H9 (cell line): ENCODE measurements around the gene SNRPF. TPM values are rescaled to one million over a fixed set of nuclear protein-coding genes. Genes with fewer than 3 reads are reported as not detected.

Source experiments
- DNase-seq: peaks from one replicate; pipeline ENCODE4 v3.0.0-alpha.2; 2017
- H2AFZ ChIP-seq: one replicate; pipeline ENCODE4 v1.6.1; 2013; ENCODE audit warnings: mild to moderate bottlenecking, low read length, control low read depth, moderate library complexity
- H2AK5ac ChIP-seq: 2 replicates; pipeline ENCODE4 v1.6.1; 2013; ENCODE audit warnings: low read length, control low read depth, mixed read lengths; ENCODE audit not compliant: insufficient read length
- H2BK120ac ChIP-seq: one replicate; pipeline ENCODE4 v1.6.1; 2013; ENCODE audit warnings: low read depth, mild to moderate bottlenecking, low read length, control low read depth, inconsistent platforms; ENCODE audit not compliant: poor library complexity, severe bottlenecking
- H2BK12ac ChIP-seq: 2 replicates; pipeline ENCODE4 v1.6.1; 2013; ENCODE audit warnings: low read length, control low read depth, mixed read lengths, low read depth; ENCODE audit not compliant: insufficient read length
- H2BK15ac ChIP-seq: 2 replicates; pipeline ENCODE4 v1.6.1; 2013; ENCODE audit warnings: low read depth, low read length, control low read depth
- H2BK20ac ChIP-seq: one replicate; pipeline ENCODE4 v1.6.1; 2013; ENCODE audit warnings: low read depth, mild to moderate bottlenecking, low read length, control low read depth, inconsistent platforms; ENCODE audit not compliant: poor library complexity, severe bottlenecking
- H2BK5ac ChIP-seq: 2 replicates; pipeline ENCODE4 v1.6.1; 2013; ENCODE audit warnings: low read length, control low read depth, mixed read lengths; ENCODE audit not compliant: insufficient read length
- H3K14ac ChIP-seq: 2 replicates; pipeline ENCODE4 v1.6.1; 2013; ENCODE audit warnings: low read length, control low read depth; ENCODE audit not compliant: insufficient read depth
- H3K18ac ChIP-seq: 2 replicates; pipeline ENCODE4 v1.6.1; 2013; ENCODE audit warnings: low read depth, mild to moderate bottlenecking, mixed read lengths, low read length, control low read depth; ENCODE audit not compliant: insufficient read length
- H3K23ac ChIP-seq: 2 replicates; pipeline ENCODE4 v1.6.1; 2013; ENCODE audit warnings: low read length, control low read depth, mixed read lengths, low read depth; ENCODE audit not compliant: insufficient read length
- H3K23me2 ChIP-seq: 2 replicates; pipeline ENCODE4 v1.6.1; 2013; ENCODE audit warnings: low read depth, mild to moderate bottlenecking, mixed read lengths, low read length, control low read depth; ENCODE audit not compliant: insufficient read length, poor library complexity, severe bottlenecking
- H3K27ac ChIP-seq: 2 replicates; pipeline ENCODE4 v1.5.1; 2013; ENCODE audit warnings: low read length, control low read depth, mixed read lengths, low read depth; ENCODE audit not compliant: insufficient read length
- H3K27me3 ChIP-seq: 2 replicates; pipeline ENCODE4 v1.6.1; 2013; ENCODE audit warnings: low read length, control low read depth, inconsistent platforms; ENCODE audit not compliant: insufficient read depth
- H3K4ac ChIP-seq: 2 replicates; pipeline ENCODE4 v1.6.1; 2013; ENCODE audit warnings: low read depth, mild to moderate bottlenecking, control low read depth, inconsistent platforms, low read length, moderate library complexity
- H3K4me1 ChIP-seq: 2 replicates; pipeline ENCODE4 v1.6.1; 2013; ENCODE audit warnings: low read length, control low read depth, inconsistent platforms; ENCODE audit not compliant: insufficient read depth
- H3K4me2 ChIP-seq: 2 replicates; pipeline ENCODE4 v1.6.1; 2013; ENCODE audit warnings: low read length, control low read depth, mixed read lengths; ENCODE audit not compliant: insufficient read length, insufficient read depth
- H3K56ac ChIP-seq: 2 replicates; pipeline ENCODE4 v1.6.1; 2013; ENCODE audit warnings: low read depth, mild to moderate bottlenecking, mixed read lengths, low read length, control low read depth; ENCODE audit not compliant: insufficient read length
- H3K79me1 ChIP-seq: 2 replicates; pipeline ENCODE4 v1.6.1; 2013; ENCODE audit warnings: low read depth, mild to moderate bottlenecking, moderate library complexity, low read length, control low read depth, inconsistent platforms; ENCODE audit not compliant: insufficient read depth, poor library complexity, severe bottlenecking
- H3K79me2 ChIP-seq: 2 replicates; pipeline ENCODE4 v1.6.1; 2013; ENCODE audit warnings: low read length, control low read depth, inconsistent platforms; ENCODE audit not compliant: insufficient read depth
- H3K9ac ChIP-seq: 2 replicates; pipeline ENCODE4 v1.6.1; 2013; ENCODE audit warnings: low read length, control low read depth, mixed read lengths; ENCODE audit not compliant: insufficient read length; ENCODE audit errors: extremely low read depth
- H3K9me3 ChIP-seq: one replicate; pipeline ENCODE4 v1.6.1; 2013; ENCODE audit warnings: low read depth, low read length, inconsistent platforms; ENCODE audit not compliant: control insufficient read depth
- H3T11ph ChIP-seq: one replicate; pipeline ENCODE4 v1.6.1; 2013; ENCODE audit warnings: mild to moderate bottlenecking, low read length, control low read depth, inconsistent platforms
- H4K20me1 ChIP-seq: one replicate; pipeline ENCODE4 v1.6.1; 2013; ENCODE audit not compliant: control insufficient read depth, insufficient read length, insufficient read depth
- H4K5ac ChIP-seq: 2 replicates; pipeline ENCODE4 v1.6.1; 2013; ENCODE audit warnings: low read depth, mild to moderate bottlenecking, mixed read lengths, low read length, control low read depth; ENCODE audit not compliant: insufficient read length
- H4K8ac ChIP-seq: replicated peaks from 2 replicates; pipeline ENCODE4 v1.6.1; 2013; ENCODE audit warnings: low read length, control low read depth, mixed read lengths, low read depth; ENCODE audit not compliant: insufficient read length
- H4K91ac ChIP-seq: 2 replicates; pipeline ENCODE4 v1.6.1; 2013; ENCODE audit warnings: low read depth, mild to moderate bottlenecking, moderate library complexity, mixed read lengths, low read length, control low read depth; ENCODE audit not compliant: insufficient read length
- H3K27ac Mint-ChIP-seq, 3 experiments: 2 replicates in 2 of 3; 3 replicates in 1 of 3; pipeline ENCODE4 v1.8.0; 2020 to 2021; ENCODE audit warnings: mixed read lengths in 3 of 3, mild to moderate bottlenecking in 1 of 3, moderate library complexity in 1 of 3
- H3K27me3 Mint-ChIP-seq: 2 replicates; pipeline ENCODE4 v1.8.0; 2021; ENCODE audit warnings: low read depth, mild to moderate bottlenecking, moderate library complexity, mixed read lengths
- H3K36me3 Mint-ChIP-seq, 3 experiments: 2 replicates in 2 of 3; 3 replicates in 1 of 3; pipeline ENCODE4 v1.8.0; 2020 to 2021; ENCODE audit warnings: low read depth in 3 of 3, mixed read lengths in 3 of 3; ENCODE audit not compliant: insufficient read depth in 1 of 3
- H3K4me1 Mint-ChIP-seq, 2 experiments: 2 replicates each; pipeline ENCODE4 v1.8.0; 2020; ENCODE audit warnings: mixed read lengths in 2 of 2
- H3K4me3 Mint-ChIP-seq, 2 experiments: 2 replicates in 1 of 2; 3 replicates in 1 of 2; pipeline ENCODE4 v1.8.0; 2020 to 2021; ENCODE audit warnings: mild to moderate bottlenecking in 2 of 2, mixed read lengths in 2 of 2, moderate library complexity in 1 of 2
- H3K9me3 Mint-ChIP-seq, 2 experiments: 2 replicates in 1 of 2; 3 replicates in 1 of 2; pipeline ENCODE4 v1.8.0; 2020; ENCODE audit warnings: mild to moderate bottlenecking in 2 of 2, mixed read lengths in 2 of 2, moderate library complexity in 1 of 2
- WGBS: extraction: QIAGEN DNeasy Blood & Tissue Kit; methylation state at CpG from one replicate; pipeline ENCODE4 v1.1.7; 2013; ENCODE audit warnings: missing lambda C conversion rate, low lambda C conversion rate, mixed read lengths; ENCODE audit not compliant: insufficient read length; ENCODE audit errors: extremely low coverage; 5-methylcytosine and 5-hydroxymethylcytosine counted together
- total RNA-seq: library from RNA; stranded (reverse); gene quantifications from 2 replicates; pipeline ENCODE4 v1.2.1, GENCODE V29; 2021
- TF ChIP-seq, protein P1 (sequence below): fragments of 200-600 bp; sonication (generic); conservative IDR thresholded peaks from 3 replicates; pipeline ENCODE4 v1.8.0; 2021; ENCODE audit warnings: antibody characterized with exemption, mild to moderate bottlenecking

Gene SNRPF
- total RNA-seq, 1 experiment from 2014 or later: 77.1 TPM

- no peaks in the 10 kb centered on the region for H4K20me1 ChIP-seq
- H3K23ac ChIP-seq: no peak overlapping the region
- no peak overlapping the region for H2AFZ ChIP-seq
- TF ChIP-seq, protein P1, sequence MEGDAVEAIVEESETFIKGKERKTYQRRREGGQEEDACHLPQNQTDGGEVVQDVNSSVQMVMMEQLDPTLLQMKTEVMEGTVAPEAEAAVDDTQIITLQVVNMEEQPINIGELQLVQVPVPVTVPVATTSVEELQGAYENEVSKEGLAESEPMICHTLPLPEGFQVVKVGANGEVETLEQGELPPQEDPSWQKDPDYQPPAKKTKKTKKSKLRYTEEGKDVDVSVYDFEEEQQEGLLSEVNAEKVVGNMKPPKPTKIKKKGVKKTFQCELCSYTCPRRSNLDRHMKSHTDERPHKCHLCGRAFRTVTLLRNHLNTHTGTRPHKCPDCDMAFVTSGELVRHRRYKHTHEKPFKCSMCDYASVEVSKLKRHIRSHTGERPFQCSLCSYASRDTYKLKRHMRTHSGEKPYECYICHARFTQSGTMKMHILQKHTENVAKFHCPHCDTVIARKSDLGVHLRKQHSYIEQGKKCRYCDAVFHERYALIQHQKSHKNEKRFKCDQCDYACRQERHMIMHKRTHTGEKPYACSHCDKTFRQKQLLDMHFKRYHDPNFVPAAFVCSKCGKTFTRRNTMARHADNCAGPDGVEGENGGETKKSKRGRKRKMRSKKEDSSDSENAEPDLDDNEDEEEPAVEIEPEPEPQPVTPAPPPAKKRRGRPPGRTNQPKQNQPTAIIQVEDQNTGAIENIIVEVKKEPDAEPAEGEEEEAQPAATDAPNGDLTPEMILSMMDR: no peak
- no peak overlapping the region for H3K9ac ChIP-seq
- Mint-ChIP-seq H3K9me3 (no peaks in the 10 kb centered on the region), H3K27ac (no peak overlapping the region), H3K4me3 (no peak overlapping the region), H3K4me1 (peaks cover 10% of the 10 kb centered on the region in 2 experiments), H3K36me3 (no peaks in the 10 kb centered on the region), H3K27me3 (no peaks in the 10 kb centered on the region; the same call in 1 of the 2 replicates)
- H3T11ph ChIP-seq: no peak overlapping the region
- no peak overlapping the region for H2BK12ac ChIP-seq
- no peak overlapping the region for H3K18ac ChIP-seq
- no peaks in the 10 kb centered on the region for H3K27me3 ChIP-seq
- no peak overlapping the region for H2BK15ac ChIP-seq
- H3K4me2 ChIP-seq: no peak overlapping the region
- no CpG with 5 or more reads among the region's 4 CpGs for WGBS
- H3K23me2 ChIP-seq: no peaks in the 10 kb centered on the region
- no peak overlapping the region for H3K4ac ChIP-seq
- H2AK5ac ChIP-seq: no peak overlapping the region
- no peak overlapping the region for H2BK5ac ChIP-seq
- no peak overlapping the region for H3K14ac ChIP-seq
- H3K9me3 ChIP-seq: no peaks in the 10 kb centered on the region
- H3K79me2 ChIP-seq: no peaks in the 10 kb centered on the region
- no peaks in the 10 kb centered on the region for H3K79me1 ChIP-seq
- no peak for DNase-seq
- no peak overlapping the region for H4K91ac ChIP-seq
- no peak overlapping the region for H2BK20ac ChIP-seq
- no peak overlapping the region for H4K5ac ChIP-seq
- H2BK120ac ChIP-seq: no peak overlapping the region
- H3K4me1 ChIP-seq: no peaks in the 10 kb centered on the region
- H4K8ac ChIP-seq: no peak overlapping the region
- no peak overlapping the region for H3K56ac ChIP-seq
- no peak overlapping the region for H3K27ac ChIP-seq
Observed at GRCh38 chr12:95852133-95852532, 6.6 kb upstream of the SNRPF start.
